NB4 (cell line): ENCODE measurements around the gene IL17C.
A peak's percentile ranks its signal among the peaks of the same experiment; 100 is the strongest.

Source experiments
- DNase-seq: peaks from one replicate; pipeline ENCODE4 v3.0.0; 2010; ENCODE audit warnings: low read depth
- H3K4me3 ChIP-seq: one replicate; pipeline ENCODE4 v1.5.1; 2011; ENCODE audit warnings: mild to moderate bottlenecking, low read depth, low read length, moderate library complexity
- CTCF ChIP-seq: IDR thresholded peaks from one replicate; pipeline ENCODE4 v1.5.1; 2012; ENCODE audit warnings: low read depth, low read length
- MAX ChIP-seq: IDR thresholded peaks from 2 replicates; pipeline ENCODE4 v1.6.1; 2011; ENCODE audit warnings: low read depth, low read length
- MYC ChIP-seq: IDR thresholded peaks from 2 replicates; pipeline ENCODE4 v1.6.1; 2011; ENCODE audit warnings: low read depth, low read length
- POLR2A ChIP-seq: IDR thresholded peaks from 2 replicates; pipeline ENCODE4 v1.6.1; 2011; ENCODE audit warnings: mild to moderate bottlenecking; ENCODE audit not compliant: insufficient read length; ENCODE audit errors: extremely low read depth

IL17C gene

GRCh38 chr16:88686062-88686438 is 47.7 kb downstream of the IL17C start:
- DNase-seq: no peak
- peak overlapping the region; percentile 75 for H3K4me3 ChIP-seq
- TF ChIP-seq POLR2A (no peak), MYC (no peak; the same call in 1 of the 2 replicates), CTCF (no peak), MAX (no peak)

- H3K4me3 ChIP-seq: peak within 1 kb of the TSS; percentile 75
- DNase-seq: peak; percentile 96
- TF ChIP-seq CTCF: no peak
- TF ChIP-seq MYC: no peak
- TF ChIP-seq MAX: no peak
- TF ChIP-seq POLR2A: no peak
Measured at GRCh38 chr16:88686439-88687253, 48.3 kb downstream of the IL17C start, which contains the start of gene SNAI3. Gene SNAI3, minus strand, starts transcription at chr16:88686507. Its CDS starts 101 bp downstream, at chr16:88686406.

GRCh38 chr16:88687254-88687576 is 48.8 kb downstream of the IL17C start:
- TF ChIP-seq POLR2A: no peak
- no peak for TF ChIP-seq MAX
- no peak for TF ChIP-seq MYC
- no peak for TF ChIP-seq CTCF
- DNase-seq: no peak
- no peak overlapping the region for H3K4me3 ChIP-seq

GRCh38 chr16:88687676-88688012 is 49.3 kb downstream of the IL17C start:
- TF ChIP-seq CTCF: no peak
- no peak for TF ChIP-seq MYC
- no peak for TF ChIP-seq POLR2A
- TF ChIP-seq MAX: no peak
- H3K4me3 ChIP-seq: no peak overlapping the region
- DNase-seq: no peak

- DNase-seq: no peak
- TF ChIP-seq CTCF (no peak), POLR2A (no peak), MYC (no peak), MAX (no peak)
- H3K4me3 ChIP-seq: no peak overlapping the region
Measured at GRCh38 chr16:88688013-88688778, 49.8 kb downstream of the IL17C start.
